HEK293 (cell line): Measurements from ENCODE around the gene SLF2.

Experiments used
- BCL11A ChIP-seq: fragments of 450-650 bp; formaldehyde crosslinking; IDR thresholded peaks from 2 replicates; pipeline ENCODE4 v1.5.1; 2016; ENCODE audit warnings: low read depth, missing biosample characterization, missing genetic modification characterization
- EGR2 ChIP-seq: fragments of 450-650 bp; formaldehyde crosslinking; IDR thresholded peaks from 2 replicates; pipeline ENCODE4 v1.5.1; 2016; ENCODE audit warnings: low read depth, missing biosample characterization, missing genetic modification characterization
- GFI1B ChIP-seq: fragments of 450-650 bp; formaldehyde crosslinking; IDR thresholded peaks from 2 replicates; pipeline ENCODE4 v1.5.1; 2016; ENCODE audit warnings: missing biosample characterization, missing genetic modification characterization
- GLI4 ChIP-seq: fragments of 450-650 bp; formaldehyde crosslinking; IDR thresholded peaks from 2 replicates; pipeline ENCODE4 v1.5.1; 2016; ENCODE audit warnings: missing biosample characterization, missing genetic modification characterization
- HOXC10 ChIP-seq: sonication (generic); formaldehyde crosslinking; IDR thresholded peaks from 2 replicates; pipeline ENCODE4 v1.8.1; 2023; ENCODE audit warnings: mild to moderate bottlenecking, missing genetic modification reagents
- KLF7 ChIP-seq: fragments of 450-650 bp; formaldehyde crosslinking; IDR thresholded peaks from 2 replicates; pipeline ENCODE4 v1.5.1; 2016; ENCODE audit warnings: missing biosample characterization, missing genetic modification characterization, borderline replicate concordance
- MEIS1 ChIP-seq: sonication (generic); formaldehyde crosslinking; IDR thresholded peaks from 2 replicates; pipeline ENCODE4 v1.8.1; 2022; ENCODE audit warnings: missing genetic modification reagents, mild to moderate bottlenecking, borderline replicate concordance
- REPIN1 ChIP-seq: fragments of 450-650 bp; formaldehyde crosslinking; IDR thresholded peaks from 2 replicates; pipeline ENCODE4 v1.5.1; 2017; ENCODE audit warnings: missing biosample characterization, missing genetic modification characterization, low read depth
- ZBTB7A ChIP-seq: fragments of 450-650 bp; formaldehyde crosslinking; IDR thresholded peaks from 2 replicates; pipeline ENCODE4 v1.5.1; 2016; ENCODE audit warnings: low read depth, missing biosample characterization, missing genetic modification characterization
- ZFP69B ChIP-seq: fragments of 450-650 bp; formaldehyde crosslinking; IDR thresholded peaks from 2 replicates; pipeline ENCODE4 v1.5.1; 2016; ENCODE audit warnings: missing biosample characterization, missing genetic modification characterization
- ZIC2 ChIP-seq: fragments of 450-650 bp; formaldehyde crosslinking; IDR thresholded peaks from 2 replicates; pipeline ENCODE4 v1.5.1; 2016; ENCODE audit warnings: missing biosample characterization, missing genetic modification characterization
- ZNF146 ChIP-seq: fragments of 450-650 bp; formaldehyde crosslinking; IDR thresholded peaks from 2 replicates; pipeline ENCODE4 v1.5.1; 2016; ENCODE audit warnings: missing biosample characterization, missing genetic modification characterization
- ZNF223 ChIP-seq: fragments of 450-650 bp; formaldehyde crosslinking; IDR thresholded peaks from 2 replicates; pipeline ENCODE4 v1.5.1; 2016; ENCODE audit warnings: missing biosample characterization, missing genetic modification characterization
- ZNF239 ChIP-seq: fragments of 450-650 bp; formaldehyde crosslinking; IDR thresholded peaks from 2 replicates; pipeline ENCODE4 v1.5.1; 2016; ENCODE audit warnings: missing biosample characterization, missing genetic modification characterization
- ZNF274 ChIP-seq, 2 experiments: fragments of 200-500 bp in 1 of 2; fragments of 450-650 bp in 1 of 2; sonication (Bioruptor generic) in 1 of 2; formaldehyde crosslinking in 1 of 2; IDR thresholded peaks; 2 replicates each; pipeline versions ENCODE4 v1.5.1 to v1.6.1; 2014 to 2016; ENCODE audit warnings: borderline replicate concordance in 1 of 2, inconsistent platforms in 1 of 2, low read length in 1 of 2, missing biosample characterization in 1 of 2, missing genetic modification characterization in 1 of 2
- ZNF311 ChIP-seq: fragments of 450-650 bp; formaldehyde crosslinking; IDR thresholded peaks from 2 replicates; pipeline ENCODE4 v1.5.1; 2017; ENCODE audit warnings: missing biosample characterization, missing genetic modification characterization, borderline replicate concordance
- ZNF335 ChIP-seq: fragments of 450-650 bp; formaldehyde crosslinking; conservative IDR thresholded peaks from 2 replicates; pipeline ENCODE4 v1.5.1; 2016; ENCODE audit warnings: missing biosample characterization, missing genetic modification characterization
- ZNF48 ChIP-seq: fragments of 450-650 bp; formaldehyde crosslinking; IDR thresholded peaks from 2 replicates; pipeline ENCODE4 v1.5.1; 2016; ENCODE audit warnings: missing biosample characterization, missing genetic modification characterization
- ZNF510 ChIP-seq: fragments of 450-650 bp; formaldehyde crosslinking; IDR thresholded peaks from 2 replicates; pipeline ENCODE4 v1.5.1; 2018; ENCODE audit warnings: mild to moderate bottlenecking, missing genetic modification characterization, missing biosample characterization; ENCODE audit not compliant: insufficient replicate concordance
- ZNF529 ChIP-seq: fragments of 450-650 bp; formaldehyde crosslinking; IDR thresholded peaks from 2 replicates; pipeline ENCODE4 v1.5.1; 2017; ENCODE audit warnings: missing genetic modification characterization, missing biosample characterization; ENCODE audit not compliant: insufficient replicate concordance
- ZNF596 ChIP-seq: fragments of 450-650 bp; IDR thresholded peaks from 2 replicates; pipeline ENCODE4 v1.5.0; 2018; ENCODE audit warnings: missing biosample characterization, mild to moderate bottlenecking, missing genetic modification characterization, moderate library complexity
- ZNF660 ChIP-seq: fragments of 450-650 bp; IDR thresholded peaks from 2 replicates; pipeline ENCODE4 v1.5.1; 2018; ENCODE audit warnings: missing biosample characterization, mild to moderate bottlenecking, missing genetic modification characterization
- ZNF792 ChIP-seq: fragments of 450-650 bp; formaldehyde crosslinking; IDR thresholded peaks from 2 replicates; pipeline ENCODE4 v1.5.1; 2016; ENCODE audit warnings: missing biosample characterization, missing genetic modification characterization
- TF ChIP-seq, protein P1 (sequence below): fragments of 450-650 bp; formaldehyde crosslinking; IDR thresholded peaks from 2 replicates; pipeline ENCODE4 v1.5.1; 2016; ENCODE audit warnings: missing biosample characterization, missing genetic modification characterization
- TF ChIP-seq, protein P2 (sequence below): fragments of 450-650 bp; formaldehyde crosslinking; IDR thresholded peaks from 2 replicates; pipeline ENCODE4 v1.5.1; 2016; ENCODE audit warnings: missing biosample characterization, missing genetic modification characterization, low read depth
- TF ChIP-seq, protein P3 (sequence below): fragments of 450-650 bp; formaldehyde crosslinking; IDR thresholded peaks from 2 replicates; pipeline ENCODE4; 2016; ENCODE audit warnings: missing biosample characterization, missing genetic modification characterization
- TF ChIP-seq, protein P4 (sequence below): fragments of 450-650 bp; formaldehyde crosslinking; conservative IDR thresholded peaks from 2 replicates; pipeline ENCODE4 v1.5.1; 2016; ENCODE audit warnings: low read depth, missing biosample characterization, missing genetic modification characterization
- TF ChIP-seq, protein P5 (sequence below): fragments of 450-650 bp; formaldehyde crosslinking; IDR thresholded peaks from 2 replicates; pipeline ENCODE4 v1.5.1; 2016; ENCODE audit warnings: missing biosample characterization, missing genetic modification characterization

Gene SLF2

DNA sequence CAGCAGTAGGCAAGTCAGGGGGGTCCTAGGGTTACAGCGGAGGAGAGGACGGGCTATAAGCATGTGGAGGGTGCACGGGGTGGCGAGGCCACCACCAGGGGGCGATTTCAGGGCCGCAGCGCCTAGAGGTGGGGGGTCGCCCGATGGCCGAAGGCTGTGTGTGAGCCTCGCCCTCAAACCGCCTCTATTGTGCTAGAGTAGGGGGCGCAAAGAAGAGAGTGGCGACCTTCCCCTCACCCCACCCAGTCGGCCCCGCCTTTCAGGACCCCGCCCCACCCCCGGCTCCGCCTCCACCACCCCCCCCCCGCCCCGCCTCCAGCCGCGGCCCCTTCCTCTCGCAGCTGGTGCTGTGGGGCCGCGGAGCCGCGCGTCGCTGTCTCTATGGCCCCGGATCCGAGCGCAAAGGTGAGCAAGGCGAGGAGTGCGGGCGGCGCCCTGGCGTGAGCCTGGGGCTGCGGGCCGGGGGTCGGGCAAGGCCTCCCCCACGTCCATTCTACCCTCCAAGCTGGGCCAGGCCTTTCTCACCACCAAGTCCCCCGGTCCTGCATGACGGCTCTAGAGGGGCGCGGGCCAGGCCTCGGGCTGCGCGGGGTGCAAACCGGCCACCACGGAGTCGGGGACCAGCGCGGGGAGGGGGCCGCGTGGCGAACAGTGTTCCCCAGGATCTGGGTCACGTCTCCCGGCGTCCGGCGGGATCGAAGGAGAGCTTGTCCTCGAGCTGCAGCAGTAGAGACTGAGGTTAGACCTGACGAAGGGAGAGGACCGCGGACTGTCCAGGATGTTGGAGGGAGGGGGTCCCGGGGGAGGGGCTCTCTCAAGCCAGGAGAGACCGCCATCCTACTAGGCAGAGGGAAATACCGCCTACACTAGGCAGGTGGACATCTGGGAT is 56.7 kb downstream of the SLF2 start, which contains the start of gene SEMA4G (continued):
- TF ChIP-seq, protein P1, sequence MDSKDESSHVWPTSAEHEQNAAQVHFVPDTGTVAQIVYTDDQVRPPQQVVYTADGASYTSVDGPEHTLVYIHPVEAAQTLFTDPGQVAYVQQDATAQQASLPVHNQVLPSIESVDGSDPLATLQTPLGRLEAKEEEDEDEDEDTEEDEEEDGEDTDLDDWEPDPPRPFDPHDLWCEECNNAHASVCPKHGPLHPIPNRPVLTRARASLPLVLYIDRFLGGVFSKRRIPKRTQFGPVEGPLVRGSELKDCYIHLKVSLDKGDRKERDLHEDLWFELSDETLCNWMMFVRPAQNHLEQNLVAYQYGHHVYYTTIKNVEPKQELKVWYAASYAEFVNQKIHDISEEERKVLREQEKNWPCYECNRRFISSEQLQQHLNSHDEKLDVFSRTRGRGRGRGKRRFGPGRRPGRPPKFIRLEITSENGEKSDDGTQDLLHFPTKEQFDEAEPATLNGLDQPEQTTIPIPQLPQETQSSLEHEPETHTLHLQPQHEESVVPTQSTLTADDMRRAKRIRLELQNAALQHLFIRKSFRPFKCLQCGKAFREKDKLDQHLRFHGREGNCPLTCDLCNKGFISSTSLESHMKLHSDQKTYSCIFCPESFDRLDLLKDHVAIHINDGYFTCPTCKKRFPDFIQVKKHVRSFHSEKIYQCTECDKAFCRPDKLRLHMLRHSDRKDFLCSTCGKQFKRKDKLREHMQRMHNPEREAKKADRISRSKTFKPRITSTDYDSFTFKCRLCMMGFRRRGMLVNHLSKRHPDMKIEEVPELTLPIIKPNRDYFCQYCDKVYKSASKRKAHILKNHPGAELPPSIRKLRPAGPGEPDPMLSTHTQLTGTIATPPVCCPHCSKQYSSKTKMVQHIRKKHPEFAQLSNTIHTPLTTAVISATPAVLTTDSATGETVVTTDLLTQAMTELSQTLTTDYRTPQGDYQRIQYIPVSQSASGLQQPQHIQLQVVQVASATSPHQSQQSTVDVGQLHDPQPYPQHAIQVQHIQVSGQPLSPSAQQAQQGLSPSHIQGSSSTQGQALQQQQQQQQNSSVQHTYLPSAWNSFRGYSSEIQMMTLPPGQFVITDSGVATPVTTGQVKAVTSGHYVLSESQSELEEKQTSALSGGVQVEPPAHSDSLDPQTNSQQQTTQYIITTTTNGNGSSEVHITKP = no peak
- TF ChIP-seq GFI1B (tag by site-specific recombination) (no peak), BCL11A (tag by site-specific recombination) (no peak), ZIC2 (tag by site-specific recombination) (0 out of 2 replicates have a peak, but pooled peaks have one; percentile 35), ZNF510 (tag by site-specific recombination) (no peak), ZFP69B (tag by site-specific recombination) (no peak), REPIN1 (tag by site-specific recombination) (no peak), ZNF239 (tag by site-specific recombination) (no peak), KLF7 (tag by site-specific recombination) (no peak), HOXC10 (CRISPR knock-in tag) (no peak), ZNF529 (tag by site-specific recombination) (no peak), ZNF48 (tag by site-specific recombination) (no peak), ZNF335 (peak; percentile 40), ZNF146 (tag by site-specific recombination) (no peak), EGR2 (tag by site-specific recombination) (no peak), ZNF311 (tag by site-specific recombination) (no peak), MEIS1 (CRISPR knock-in tag) (no peak), ZBTB7A (tag by site-specific recombination) (no peak), ZNF792 (tag by site-specific recombination) (no peak), ZNF274 (IDR thresholded peaks at IDR 0.05; ENCODE audit: low read length) (no peak), ZNF274 (tag by site-specific recombination; IDR thresholded peaks at IDR 0.05; ENCODE audit: borderline replicate concordance) (no peak), ZNF596 (tag by site-specific recombination) (no peak), GLI4 (no peak), ZNF223 (tag by site-specific recombination) (no peak), ZNF660 (tag by site-specific recombination) (no peak)
- TF ChIP-seq, protein P2, sequence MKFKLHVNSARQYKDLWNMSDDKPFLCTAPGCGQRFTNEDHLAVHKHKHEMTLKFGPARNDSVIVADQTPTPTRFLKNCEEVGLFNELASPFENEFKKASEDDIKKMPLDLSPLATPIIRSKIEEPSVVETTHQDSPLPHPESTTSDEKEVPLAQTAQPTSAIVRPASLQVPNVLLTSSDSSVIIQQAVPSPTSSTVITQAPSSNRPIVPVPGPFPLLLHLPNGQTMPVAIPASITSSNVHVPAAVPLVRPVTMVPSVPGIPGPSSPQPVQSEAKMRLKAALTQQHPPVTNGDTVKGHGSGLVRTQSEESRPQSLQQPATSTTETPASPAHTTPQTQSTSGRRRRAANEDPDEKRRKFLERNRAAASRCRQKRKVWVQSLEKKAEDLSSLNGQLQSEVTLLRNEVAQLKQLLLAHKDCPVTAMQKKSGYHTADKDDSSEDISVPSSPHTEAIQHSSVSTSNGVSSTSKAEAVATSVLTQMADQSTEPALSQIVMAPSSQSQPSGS (tag by site-specific recombination) = no peak
- TF ChIP-seq, protein P3, sequence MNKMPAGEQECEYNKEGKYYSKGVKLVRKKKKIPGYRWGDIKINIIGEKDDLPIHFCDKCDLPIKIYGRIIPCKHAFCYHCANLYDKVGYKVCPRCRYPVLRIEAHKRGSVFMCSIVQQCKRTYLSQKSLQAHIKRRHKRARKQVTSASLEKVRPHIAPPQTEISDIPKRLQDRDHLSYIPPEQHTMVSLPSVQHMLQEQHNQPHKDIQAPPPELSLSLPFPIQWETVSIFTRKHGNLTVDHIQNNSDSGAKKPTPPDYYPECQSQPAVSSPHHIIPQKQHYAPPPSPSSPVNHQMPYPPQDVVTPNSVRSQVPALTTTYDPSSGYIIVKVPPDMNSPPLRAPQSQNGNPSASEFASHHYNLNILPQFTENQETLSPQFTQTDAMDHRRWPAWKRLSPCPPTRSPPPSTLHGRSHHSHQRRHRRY (tag by site-specific recombination) = no peak
- TF ChIP-seq, protein P4, sequence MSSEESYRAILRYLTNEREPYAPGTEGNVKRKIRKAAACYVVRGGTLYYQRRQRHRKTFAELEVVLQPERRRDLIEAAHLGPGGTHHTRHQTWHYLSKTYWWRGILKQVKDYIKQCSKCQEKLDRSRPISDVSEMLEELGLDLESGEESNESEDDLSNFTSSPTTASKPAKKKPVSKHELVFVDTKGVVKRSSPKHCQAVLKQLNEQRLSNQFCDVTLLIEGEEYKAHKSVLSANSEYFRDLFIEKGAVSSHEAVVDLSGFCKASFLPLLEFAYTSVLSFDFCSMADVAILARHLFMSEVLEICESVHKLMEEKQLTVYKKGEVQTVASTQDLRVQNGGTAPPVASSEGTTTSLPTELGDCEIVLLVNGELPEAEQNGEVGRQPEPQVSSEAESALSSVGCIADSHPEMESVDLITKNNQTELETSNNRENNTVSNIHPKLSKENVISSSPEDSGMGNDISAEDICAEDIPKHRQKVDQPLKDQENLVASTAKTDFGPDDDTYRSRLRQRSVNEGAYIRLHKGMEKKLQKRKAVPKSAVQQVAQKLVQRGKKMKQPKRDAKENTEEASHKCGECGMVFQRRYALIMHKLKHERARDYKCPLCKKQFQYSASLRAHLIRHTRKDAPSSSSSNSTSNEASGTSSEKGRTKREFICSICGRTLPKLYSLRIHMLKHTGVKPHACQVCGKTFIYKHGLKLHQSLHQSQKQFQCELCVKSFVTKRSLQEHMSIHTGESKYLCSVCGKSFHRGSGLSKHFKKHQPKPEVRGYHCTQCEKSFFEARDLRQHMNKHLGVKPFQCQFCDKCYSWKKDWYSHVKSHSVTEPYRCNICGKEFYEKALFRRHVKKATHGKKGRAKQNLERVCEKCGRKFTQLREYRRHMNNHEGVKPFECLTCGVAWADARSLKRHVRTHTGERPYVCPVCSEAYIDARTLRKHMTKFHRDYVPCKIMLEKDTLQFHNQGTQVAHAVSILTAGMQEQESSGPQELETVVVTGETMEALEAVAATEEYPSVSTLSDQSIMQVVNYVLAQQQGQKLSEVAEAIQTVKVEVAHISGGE = no peak
- TF ChIP-seq, protein P5, sequence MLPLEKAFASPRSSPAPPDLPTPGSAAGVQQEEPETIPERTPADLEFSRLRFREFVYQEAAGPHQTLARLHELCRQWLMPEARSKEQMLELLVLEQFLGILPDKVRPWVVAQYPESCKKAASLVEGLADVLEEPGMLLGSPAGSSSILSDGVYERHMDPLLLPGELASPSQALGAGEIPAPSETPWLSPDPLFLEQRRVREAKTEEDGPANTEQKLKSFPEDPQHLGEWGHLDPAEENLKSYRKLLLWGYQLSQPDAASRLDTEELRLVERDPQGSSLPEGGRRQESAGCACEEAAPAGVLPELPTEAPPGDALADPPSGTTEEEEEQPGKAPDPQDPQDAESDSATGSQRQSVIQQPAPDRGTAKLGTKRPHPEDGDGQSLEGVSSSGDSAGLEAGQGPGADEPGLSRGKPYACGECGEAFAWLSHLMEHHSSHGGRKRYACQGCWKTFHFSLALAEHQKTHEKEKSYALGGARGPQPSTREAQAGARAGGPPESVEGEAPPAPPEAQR (tag by site-specific recombination) = no peak
